Activated T-cell treated with anti-CD3 and anti-CD28 coated beads, Interleukin-2, amount 50 U/mL, for 48 hours (primary cell): ENCODE measurements around the gene KRT31.
"Not testable (repeated sequence)": the region's sequence is repeated elsewhere in the genome, so short reads cannot be mapped to it uniquely, and the experiment has no call there.

Experiments used
- DNase-seq, 2 experiments: peaks; one replicate each; pipeline ENCODE4 v3.0.0-alpha.2; 2020

KRT31 gene

DNA sequence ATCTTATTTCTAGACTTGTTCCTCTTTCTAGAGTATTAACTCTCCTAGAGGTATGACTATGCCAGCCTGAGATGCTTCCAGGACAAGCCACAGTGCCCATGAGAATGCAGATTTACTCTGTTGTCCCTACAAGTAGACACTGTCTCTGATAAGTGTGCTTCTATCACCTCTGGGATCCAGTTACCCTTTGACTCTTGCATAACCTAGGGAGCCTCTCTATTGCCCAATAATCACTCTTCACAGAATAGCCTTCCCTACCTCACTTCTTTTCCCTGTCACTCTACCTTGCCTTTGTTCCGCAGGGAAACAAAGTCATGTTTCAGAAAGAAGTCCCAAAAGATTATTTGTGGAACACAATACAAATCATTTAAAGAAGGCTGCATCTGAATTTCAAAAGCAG is 13.7 kb downstream of the KRT31 start:
- DNase-seq: no peak

DNA sequence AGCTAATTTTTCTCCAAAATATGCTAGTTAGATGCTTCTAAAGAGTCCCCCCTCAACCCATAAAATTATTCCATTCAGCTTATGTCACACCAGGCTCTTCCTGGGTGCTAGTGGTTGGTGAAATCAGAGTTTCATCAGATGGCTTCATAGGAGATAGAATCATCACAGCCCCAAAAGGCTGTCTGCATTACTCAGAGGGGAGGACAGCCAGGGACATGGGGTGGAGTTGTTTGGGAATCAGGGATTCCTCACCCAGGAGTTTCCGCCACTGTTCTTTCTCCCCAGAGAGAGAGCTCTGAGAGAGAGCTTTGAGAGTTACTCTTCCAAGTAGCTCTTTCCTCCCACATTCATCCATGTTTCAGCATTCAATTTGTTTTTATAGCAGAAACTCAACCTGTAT is 15.0 kb downstream of the KRT31 start:
- no peak for DNase-seq

DNA sequence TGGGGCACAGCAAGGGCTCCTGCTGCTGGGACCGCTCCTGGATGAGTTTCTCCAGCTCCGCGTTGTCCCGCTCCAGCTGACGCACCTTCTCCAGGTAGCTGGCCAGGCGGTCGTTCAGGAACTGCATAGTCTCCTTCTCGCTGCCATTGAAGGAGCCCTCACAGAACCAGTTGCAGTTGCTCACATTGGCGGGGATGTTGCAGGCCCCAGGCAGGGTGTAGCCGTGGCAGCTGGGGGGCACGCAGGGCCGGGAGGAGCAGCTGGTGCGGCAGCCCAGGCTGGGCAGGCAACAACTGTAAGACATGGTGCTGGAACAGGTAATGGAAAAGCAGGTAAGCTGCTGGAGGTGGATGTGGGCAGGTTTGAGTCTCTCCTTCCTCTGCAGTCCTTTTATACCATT is 15.5 kb downstream of the KRT31 start, which contains the start of gene KRT34:
Gene KRT34 (minus strand): TSS at position 364 of the 400 bp plus-strand sequence. CDS start 60 bp downstream, at position 304.
- not testable (repeated sequence) for DNase-seq

DNA sequence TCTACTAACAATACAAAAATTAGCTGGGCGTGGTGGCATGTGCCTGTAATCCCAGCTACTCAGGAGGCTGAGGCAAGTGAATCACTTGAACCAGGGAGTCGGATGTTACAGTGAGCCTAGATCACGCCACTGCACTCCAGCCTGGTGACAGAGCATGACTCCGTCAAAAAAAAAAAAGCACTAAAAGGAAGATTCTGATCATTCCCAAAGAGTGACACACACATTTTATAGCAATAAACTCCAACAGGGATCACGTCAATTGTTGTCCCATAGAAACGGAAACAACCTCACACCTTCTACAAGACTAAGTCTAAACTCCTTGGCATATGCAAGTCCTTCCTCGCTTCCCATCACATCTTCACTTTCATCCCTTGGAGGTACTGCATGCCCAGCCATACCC is 17.3 kb downstream of the KRT31 start:
- not testable (repeated sequence) for DNase-seq

DNA sequence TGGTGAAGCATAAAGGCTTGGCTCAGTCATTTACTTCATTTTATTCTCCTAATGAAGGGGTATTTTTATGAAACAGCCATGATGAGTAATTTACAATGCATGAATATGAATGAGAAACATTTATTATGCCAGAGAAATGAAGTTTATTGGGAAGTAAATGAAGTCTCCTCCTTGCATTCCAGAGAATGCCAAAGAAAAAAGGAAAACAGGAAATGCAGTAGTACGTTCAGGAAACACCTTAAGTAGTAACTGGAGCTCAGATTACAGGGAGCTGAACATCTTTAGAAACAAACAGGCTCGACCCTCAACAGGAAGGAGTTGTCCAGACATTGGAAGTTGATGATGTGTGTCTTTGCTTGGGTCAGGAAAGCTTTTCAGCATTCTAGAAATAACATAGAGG is 19.9 kb downstream of the KRT31 start:
- DNase-seq: no peak

DNA sequence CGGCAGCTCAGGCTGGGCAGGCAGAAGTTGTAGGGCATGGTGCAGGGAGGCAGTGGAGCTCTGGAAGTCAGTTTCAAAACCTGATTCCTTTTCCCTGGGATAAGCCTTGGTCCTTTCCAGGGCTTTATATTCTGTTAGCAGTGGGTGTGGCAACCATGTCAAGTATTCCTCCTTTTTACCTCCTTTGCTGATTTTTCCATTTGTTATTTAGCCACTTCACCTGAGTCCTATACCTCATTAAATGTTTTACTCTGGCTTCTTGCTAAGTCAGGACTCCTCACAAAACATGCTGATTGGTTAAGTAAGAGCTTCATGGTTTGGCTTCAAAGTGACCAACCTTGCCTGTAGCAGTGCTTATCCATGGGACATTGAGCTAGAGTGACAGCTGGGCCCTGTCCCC is 27.7 kb downstream of the KRT31 start, which contains the start of gene KRT33B:
Gene KRT33B (minus strand): TSS at position 101 of the 400 bp plus-strand sequence. CDS start 63 bp downstream, at position 38.
- DNase-seq: no peak

DNA sequence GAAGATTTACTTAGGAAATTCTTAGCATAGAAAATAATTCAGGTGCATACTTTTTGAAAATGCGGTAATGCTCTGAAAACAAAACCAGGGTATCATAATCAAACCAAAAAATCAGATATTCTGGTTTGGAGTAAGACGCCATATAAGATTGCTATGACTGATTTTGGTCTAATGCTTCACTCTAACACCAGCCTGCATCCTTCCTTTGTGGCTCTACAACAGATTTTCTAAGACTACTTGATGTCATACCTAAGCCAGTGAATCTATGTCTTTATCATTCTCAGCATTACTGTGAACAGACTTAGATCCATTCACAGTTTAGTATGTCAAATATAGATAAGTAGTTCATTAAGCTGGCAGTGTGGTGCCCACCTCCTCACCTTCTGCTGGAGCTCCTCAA is 28.4 kb downstream of the KRT31 start:
- no peak for DNase-seq

DNA sequence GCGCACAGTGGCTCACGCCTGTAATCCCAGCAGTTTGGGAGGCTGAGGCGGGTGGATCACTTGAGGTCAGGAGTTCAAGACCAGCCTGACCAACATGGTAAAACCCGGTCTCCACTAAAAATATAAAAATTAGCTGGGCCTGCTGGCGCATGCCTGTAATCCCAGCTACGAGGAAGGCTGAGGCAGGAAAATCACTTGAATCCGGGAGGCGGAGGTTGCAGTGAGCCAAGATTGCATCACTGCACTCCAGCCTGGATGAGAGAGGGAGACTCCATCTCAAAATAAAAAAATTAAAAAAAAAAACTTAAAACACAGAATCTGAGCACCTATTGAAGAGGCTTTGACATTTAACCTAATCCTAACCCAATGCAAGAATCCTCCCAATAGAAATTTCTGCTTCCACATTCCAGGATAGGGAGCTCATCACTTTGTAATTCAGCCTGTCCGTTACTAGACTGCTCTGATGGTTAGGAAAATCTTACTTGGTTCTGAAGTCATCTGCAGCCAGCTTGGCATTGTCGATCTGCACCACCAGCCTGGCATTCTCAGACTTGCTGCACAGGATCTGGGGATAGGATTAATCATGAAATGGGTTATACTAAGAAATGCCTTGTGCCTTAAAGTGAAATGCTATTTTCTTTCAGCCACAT is 29.9 kb downstream of the KRT31 start:
- no peak for DNase-seq

DNA sequence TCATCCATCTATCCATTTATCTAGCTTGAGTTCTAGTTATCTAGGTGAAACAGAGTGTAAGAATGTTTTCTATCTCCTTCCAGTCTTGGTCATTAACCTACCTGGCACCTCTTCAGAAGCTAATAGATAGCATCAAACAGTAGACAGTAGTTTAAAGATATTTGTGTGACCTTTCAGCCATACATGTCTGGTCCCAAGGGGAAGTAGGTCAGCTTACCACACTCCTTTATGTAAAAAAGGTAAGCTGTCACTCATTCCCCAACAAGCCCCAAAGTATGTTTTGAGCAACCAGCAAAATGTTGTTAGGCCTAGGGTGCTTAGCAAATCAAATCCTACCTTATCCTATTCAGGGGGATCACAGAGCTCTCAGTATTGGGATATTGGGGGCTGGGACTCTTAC is 31.3 kb downstream of the KRT31 start:
- DNase-seq: no peak

DNA sequence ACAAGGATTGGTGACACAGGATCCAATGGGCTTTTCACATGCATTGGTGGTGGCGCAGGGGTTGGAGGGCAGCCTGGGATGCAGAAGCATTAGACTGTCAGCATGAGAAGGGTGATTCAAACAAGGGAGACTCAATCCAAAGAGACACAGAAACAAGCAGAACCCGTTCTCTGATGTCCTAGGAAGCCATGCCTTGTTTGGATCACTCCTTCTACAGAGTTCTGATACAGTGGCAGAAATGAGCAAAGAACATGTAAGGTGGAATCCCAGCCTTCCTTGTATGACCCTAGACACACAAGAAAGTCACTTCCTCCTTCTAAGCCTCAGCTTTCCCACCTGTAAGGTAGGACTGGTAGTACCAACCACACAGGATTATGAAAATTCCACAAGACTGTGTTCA is 33.5 kb downstream of the KRT31 start:
- no peak for DNase-seq

DNA sequence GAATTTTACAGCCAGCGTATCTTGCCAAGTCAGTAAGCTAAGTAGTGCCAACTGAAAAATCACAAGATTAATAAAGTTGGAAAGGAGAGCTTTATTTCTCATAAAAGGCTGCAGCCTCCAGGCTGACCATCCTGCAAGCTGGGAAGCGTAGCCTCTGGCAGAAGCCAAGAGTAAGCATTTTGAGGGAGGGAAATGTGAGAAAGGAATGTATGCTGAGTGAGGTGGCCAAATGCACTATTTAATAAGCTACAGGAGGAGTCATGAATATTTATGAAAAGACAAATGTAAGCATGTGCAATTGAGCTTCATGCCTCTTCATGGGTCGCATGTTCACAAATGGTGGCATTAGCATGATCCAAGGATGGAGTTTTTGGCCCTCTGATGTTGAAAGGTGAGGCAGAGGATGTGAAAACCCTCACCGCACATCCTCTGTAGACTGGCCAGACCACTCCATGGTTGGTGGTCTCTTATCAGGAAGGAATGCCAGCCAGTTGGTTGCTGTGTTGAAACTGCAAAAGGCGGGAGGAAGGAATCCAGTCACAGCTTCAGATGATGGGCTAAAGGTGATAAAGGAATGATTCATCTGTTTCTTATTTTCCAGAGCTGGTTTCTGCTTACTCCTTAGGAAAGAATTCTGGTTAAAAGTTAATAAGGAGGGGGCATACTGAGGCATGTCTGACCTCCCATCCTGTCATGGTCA is 37.0 kb downstream of the KRT31 start:
- DNase-seq: no peak

DNA sequence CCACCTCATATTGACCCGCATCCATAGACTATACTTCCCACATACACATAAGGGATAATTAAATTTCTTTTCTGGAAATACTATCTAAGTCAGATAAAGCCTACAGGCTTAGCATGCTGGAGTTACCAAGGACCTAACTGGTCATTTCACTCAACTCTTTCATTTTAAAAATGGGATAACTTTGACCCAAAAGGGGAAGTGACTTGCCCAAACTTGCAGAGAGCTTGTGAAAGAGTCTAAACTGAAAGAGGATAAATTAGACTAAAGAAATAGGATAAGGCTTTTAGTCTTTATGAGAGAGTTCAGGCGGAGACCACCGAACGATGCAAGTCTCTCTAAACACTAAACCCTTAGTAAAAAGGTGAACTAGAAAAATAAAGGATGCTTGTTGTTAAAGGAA is 42.9 kb downstream of the KRT31 start:
- DNase-seq: no peak

DNA sequence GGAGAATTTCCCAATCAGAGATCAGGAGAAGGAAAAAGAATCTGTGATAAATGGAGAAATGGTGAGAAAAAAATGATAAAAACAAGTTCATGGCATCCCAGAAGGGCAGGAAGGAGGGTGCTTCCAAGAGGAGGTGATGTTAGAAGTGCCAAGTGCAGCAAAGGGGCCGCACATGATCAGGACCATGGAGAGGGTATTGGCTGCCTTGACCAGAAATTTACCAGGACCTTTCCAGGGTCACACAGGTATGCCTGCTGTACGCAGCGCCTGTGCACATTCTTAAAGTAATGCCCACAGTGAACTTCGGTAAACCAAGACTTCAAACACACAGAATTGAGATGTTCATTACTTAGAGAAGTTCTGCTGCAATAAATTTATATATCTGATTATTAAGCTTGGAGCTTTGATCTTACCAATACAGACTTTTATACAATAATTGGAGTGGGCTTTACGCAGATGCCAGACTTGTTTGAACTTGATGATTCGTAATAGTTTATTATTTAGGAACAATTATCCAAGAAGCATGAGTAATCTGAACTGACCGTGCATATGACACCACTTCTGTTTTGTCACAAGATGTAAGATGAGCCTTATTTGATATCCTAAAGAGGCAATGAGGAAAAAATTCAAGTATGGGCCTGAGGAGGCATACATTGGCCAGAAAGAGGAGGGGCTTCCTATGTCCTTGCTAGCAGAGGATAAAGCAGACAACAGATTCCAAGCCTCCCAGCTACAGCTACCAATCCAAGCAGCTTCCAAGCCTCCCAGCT is 44.6 kb downstream of the KRT31 start:
- DNase-seq: no peak

DNA sequence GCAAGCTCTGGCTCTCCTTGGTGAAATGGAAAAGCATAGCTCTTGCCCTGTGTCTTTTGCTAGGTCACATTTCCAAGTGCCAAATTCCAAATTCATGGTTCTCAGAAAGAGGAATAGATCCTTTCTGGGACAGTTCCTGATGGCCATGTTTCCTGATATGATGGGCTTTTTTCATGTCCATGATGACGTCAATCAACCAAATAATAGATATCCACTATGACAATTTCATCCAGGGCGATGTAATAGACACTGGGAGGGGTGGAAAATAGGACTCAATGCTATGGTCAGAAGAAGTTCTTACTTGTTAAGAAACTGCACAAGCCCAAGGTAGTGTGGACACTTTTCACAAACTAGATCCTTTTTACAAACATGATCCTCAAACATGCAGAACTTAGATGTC is 46.2 kb downstream of the KRT31 start:
- no peak for DNase-seq

DNA sequence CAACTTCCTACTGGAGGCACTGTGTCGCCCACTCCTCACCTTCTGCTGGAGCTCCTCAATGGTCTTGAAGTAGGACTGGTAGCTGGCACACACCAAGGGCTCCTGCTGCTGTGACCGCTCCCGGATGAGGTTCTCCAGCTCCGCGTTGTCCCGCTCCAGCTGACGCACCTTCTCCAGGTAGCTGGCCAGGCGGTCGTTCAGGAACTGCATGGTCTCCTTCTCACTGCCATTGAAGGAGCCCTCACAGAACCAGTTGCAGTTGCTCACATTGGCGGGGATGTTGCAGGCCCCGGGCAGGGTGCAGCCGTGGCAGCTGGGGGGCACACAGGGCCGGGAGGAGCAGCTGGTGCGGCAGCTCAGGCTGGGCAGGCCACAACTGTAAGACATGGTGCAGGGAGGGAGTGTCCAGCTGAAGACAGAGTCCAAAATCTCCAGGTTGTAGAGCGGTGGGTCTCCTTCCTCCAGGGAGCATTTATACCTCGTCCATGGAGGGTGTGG is 47.0 kb downstream of the KRT31 start, which contains the start of gene KRT33A:
Gene KRT33A (minus strand): TSS at position 448 of the 498 bp plus-strand sequence. CDS start 61 bp downstream, at position 387.
- not testable (repeated sequence) for DNase-seq

DNA sequence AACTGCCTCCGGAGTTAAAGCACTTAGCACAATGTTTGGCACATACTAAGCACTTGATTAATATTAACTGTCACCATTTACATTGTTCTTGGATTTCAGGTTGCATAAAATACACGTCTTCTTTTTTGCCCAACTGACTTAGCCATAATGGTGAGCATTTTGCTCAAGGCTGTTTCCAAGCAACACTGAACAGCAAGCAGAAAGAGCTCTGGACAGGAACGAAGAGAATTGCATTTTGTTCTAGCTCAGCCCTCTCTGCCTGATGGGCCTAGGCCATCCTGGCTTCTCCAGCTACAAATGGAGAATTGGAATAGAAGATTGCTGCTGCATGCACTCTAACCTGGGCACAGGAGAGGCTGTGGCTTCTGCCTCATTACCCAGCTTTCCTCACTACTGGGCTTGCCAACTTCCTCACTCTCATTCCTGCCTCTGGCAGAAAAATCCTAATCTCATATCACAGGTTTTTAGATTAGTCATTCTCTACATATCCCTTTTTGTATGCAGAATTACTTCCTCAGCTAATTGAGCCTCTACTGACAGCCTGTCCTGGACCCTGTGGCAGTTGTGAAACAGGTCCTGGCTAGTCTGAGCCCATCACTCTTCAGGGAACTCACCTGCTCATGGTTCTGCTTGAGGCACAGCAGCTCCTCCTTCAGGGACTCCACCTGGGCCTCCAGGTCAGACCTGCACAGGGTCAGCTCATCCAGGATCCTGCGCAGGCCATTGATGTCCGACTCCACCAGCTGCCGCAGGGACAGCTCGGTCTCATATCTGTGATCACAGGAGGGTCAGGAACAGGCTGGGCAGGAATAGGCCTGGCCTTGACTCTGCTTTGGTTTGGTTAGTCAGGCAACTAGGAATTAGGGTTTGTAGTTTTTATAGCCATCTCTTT is 49.3 kb downstream of the KRT31 start:
- no peak for DNase-seq

DNA sequence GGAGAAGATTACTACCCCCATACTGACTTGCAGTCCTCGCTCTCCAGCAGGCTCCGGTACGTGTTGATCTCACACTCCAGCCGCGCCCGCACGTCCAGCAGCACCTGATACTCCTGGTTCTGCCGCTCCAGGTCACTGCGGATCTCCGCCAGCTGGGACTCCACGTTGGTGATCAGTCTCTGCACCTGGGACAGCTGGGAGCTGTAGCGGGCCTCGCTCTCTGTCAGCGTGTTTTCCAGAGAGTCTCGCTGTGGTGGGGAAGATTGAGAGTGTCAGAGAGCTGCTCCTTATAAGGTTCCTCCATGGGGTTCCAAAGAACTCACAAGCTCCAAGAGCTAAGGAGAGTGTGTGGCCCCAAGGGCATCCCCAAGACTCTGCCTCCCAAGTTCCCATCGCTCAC is 51.0 kb downstream of the KRT31 start:
- DNase-seq: not testable (repeated sequence)

DNA sequence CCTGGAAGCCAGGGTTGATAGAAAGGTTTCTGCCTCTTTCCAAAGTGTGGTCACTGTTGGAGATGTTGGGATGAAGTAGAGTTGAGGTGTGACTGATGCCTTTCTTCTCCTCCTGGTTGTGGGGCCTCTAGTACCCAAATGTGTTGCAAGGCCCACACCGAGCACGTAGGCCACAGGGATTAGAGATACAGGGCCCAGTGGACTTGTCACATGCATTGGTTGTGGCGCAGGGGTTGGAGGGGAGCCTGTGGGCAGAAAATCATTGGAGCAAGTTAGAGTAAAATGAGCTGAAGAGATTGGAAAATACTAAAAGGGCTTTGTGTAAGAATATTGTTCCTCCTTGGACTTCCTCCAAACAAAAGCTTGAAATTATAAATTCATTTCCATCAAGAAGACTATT is 51.4 kb downstream of the KRT31 start:
- no peak for DNase-seq
